Mesenchymal stem cell (in vitro differentiated cells and primary cell): ENCODE data around the gene PIBF1.

Experiments used
- DNase-seq: peaks from one replicate; pipeline ENCODE4 v3.0.0-alpha.2; 2013
- H2AFZ ChIP-seq: one replicate; pipeline ENCODE4 v1.6.1; 2013; ENCODE audit warnings: low read depth, mild to moderate bottlenecking, control low read depth, inconsistent platforms, low read length, moderate library complexity
- H2AK5ac ChIP-seq: 2 replicates; pipeline ENCODE4 v1.6.1; 2013; ENCODE audit warnings: low read length, moderate library complexity, mild to moderate bottlenecking, inconsistent platforms; ENCODE audit not compliant: severe bottlenecking
- H2BK120ac ChIP-seq: one replicate; pipeline ENCODE4 v1.6.1; 2013; ENCODE audit warnings: low read depth, mild to moderate bottlenecking, inconsistent platforms, low read length, moderate library complexity
- H2BK12ac ChIP-seq, 2 experiments: one replicate each; pipeline ENCODE4 v1.6.1; 2013; ENCODE audit warnings: inconsistent platforms in 2 of 2, low read length in 2 of 2, mild to moderate bottlenecking in 2 of 2, moderate library complexity in 2 of 2, control low read depth in 1 of 2
- H2BK15ac ChIP-seq: one replicate; pipeline ENCODE4 v1.6.1; 2013; ENCODE audit warnings: mild to moderate bottlenecking, low read depth, inconsistent platforms; ENCODE audit not compliant: poor library complexity, severe bottlenecking
- H2BK5ac ChIP-seq: 2 replicates; pipeline ENCODE4 v1.6.1; 2013; ENCODE audit warnings: low read depth, mild to moderate bottlenecking, low read length, control low read depth, inconsistent platforms; ENCODE audit not compliant: poor library complexity, severe bottlenecking
- H3K14ac ChIP-seq, 2 experiments: one replicate each; pipeline ENCODE4 v1.6.1; 2013; ENCODE audit warnings: inconsistent platforms in 2 of 2, low read length in 2 of 2, control low read depth in 1 of 2, mild to moderate bottlenecking in 1 of 2, moderate library complexity in 1 of 2
- H3K18ac ChIP-seq, 2 experiments: one replicate each; pipeline ENCODE4 v1.6.1; 2013; ENCODE audit warnings: inconsistent platforms in 2 of 2, low read length in 2 of 2, control low read depth in 1 of 2, low read depth in 1 of 2, mild to moderate bottlenecking in 1 of 2
- H3K23ac ChIP-seq, 2 experiments: one replicate each; pipeline ENCODE4 v1.6.1; 2013; ENCODE audit warnings: inconsistent platforms in 2 of 2, low read length in 2 of 2, mild to moderate bottlenecking in 2 of 2, moderate library complexity in 2 of 2, control low read depth in 1 of 2
- H3K27ac ChIP-seq: 2 replicates; pipeline ENCODE4 v1.5.1; 2013; ENCODE audit warnings: mild to moderate bottlenecking, moderate library complexity, low read length, control low read depth, inconsistent platforms; ENCODE audit not compliant: poor library complexity, severe bottlenecking
- H3K27me3 ChIP-seq, 2 experiments: 2 replicates each; pipeline versions ENCODE4 v1.6.1 to v1.7.0; 2013; ENCODE audit warnings: low read length in 2 of 2, mild to moderate bottlenecking in 2 of 2, moderate library complexity in 2 of 2, control low read depth in 1 of 2, inconsistent platforms in 1 of 2; ENCODE audit not compliant: control insufficient read depth in 1 of 2, insufficient read depth in 1 of 2
- H3K36me3 ChIP-seq, 2 experiments: 2 replicates each; pipeline versions ENCODE4 v1.6.1 to v1.7.0; 2013; ENCODE audit warnings: low read length in 2 of 2, control low read depth in 1 of 2, inconsistent platforms in 1 of 2, low read depth in 1 of 2, mild to moderate bottlenecking in 1 of 2; ENCODE audit not compliant: insufficient read depth in 2 of 2, control insufficient read depth in 1 of 2
- H3K4ac ChIP-seq, 2 experiments: one replicate each; pipeline ENCODE4 v1.6.1; 2013; ENCODE audit warnings: inconsistent platforms in 2 of 2, low read length in 2 of 2, mild to moderate bottlenecking in 2 of 2, moderate library complexity in 2 of 2, control low read depth in 1 of 2, low read depth in 1 of 2
- H3K4me1 ChIP-seq: 2 replicates; pipeline ENCODE4 v1.6.1; 2013; ENCODE audit warnings: low read depth, low read length, control low read depth; ENCODE audit not compliant: control insufficient read depth, insufficient read depth
- H3K4me2 ChIP-seq: 2 replicates; pipeline ENCODE4 v1.6.1; 2013; ENCODE audit warnings: low read length, mild to moderate bottlenecking, inconsistent platforms; ENCODE audit not compliant: poor library complexity, severe bottlenecking
- H3K4me3 ChIP-seq, 2 experiments: 2 replicates each; pipeline versions ENCODE4 v1.5.1 to v1.7.0; 2013; ENCODE audit warnings: low read length in 2 of 2, mild to moderate bottlenecking in 2 of 2, control low read depth in 1 of 2, low read depth in 1 of 2; ENCODE audit not compliant: insufficient read depth in 1 of 2
- H3K79me1 ChIP-seq: replicated peaks from 2 replicates; pipeline ENCODE4 v1.6.1; 2013; ENCODE audit warnings: mild to moderate bottlenecking, control low read depth, low read length, inconsistent platforms; ENCODE audit not compliant: poor library complexity, severe bottlenecking
- H3K9ac ChIP-seq: 2 replicates; pipeline ENCODE4 v1.7.0; 2013; ENCODE audit warnings: mild to moderate bottlenecking, low read length, moderate library complexity
- H3K9me3 ChIP-seq: 2 replicates; pipeline ENCODE4 v1.7.0; 2013; ENCODE audit warnings: mild to moderate bottlenecking, low read length; ENCODE audit not compliant: control insufficient read depth
- H4K8ac ChIP-seq: one replicate; pipeline ENCODE4 v1.6.1; 2013; ENCODE audit warnings: inconsistent platforms, mild to moderate bottlenecking, low read length, moderate library complexity
- H4K91ac ChIP-seq: one replicate; pipeline ENCODE4 v1.6.1; 2013; ENCODE audit warnings: mild to moderate bottlenecking, low read length, inconsistent platforms
- WGBS: methylation state at CpG from one replicate; pipeline ENCODE4 v1.1.7; 2013; ENCODE audit warnings: mixed read lengths; 5-methylcytosine and 5-hydroxymethylcytosine counted together

PIBF1 gene

DNA sequence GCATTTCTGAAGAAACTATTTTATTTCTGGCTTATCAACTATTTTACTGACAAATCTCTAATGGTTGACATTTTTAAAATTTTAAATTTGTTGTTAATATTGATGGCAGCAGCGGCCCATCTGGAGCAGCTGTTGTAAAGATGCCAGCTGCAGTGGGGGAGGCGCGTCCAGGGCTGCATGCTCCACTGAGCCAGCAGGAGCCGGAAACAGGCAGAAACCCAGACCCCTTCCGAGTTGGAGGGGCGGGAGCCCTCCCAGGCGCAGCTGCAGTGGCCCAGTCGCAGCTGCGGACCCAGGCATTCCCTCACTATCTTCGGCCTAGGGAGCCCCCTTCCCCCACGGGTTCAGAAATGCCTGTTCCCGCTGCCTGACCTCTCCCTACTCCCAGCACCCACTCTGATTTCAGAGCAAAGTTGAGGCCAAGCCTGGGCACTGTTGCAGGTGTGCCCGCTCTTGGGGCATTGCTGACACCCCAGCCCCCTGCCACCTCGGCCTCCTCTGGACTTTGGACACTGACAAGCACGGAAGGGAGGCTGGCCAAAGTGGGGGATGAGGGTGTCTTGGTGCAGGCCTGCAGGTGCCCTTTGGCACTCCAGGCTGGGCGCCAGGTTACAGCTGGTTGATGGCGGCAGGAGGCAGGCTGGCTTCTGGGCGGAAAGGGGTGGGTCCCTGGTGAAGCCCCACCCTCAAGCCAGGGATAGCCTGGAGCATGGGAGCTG is 69.2 kb downstream of the PIBF1 start:
- H3K9ac ChIP-seq = no peak overlapping the region
- H2BK12ac ChIP-seq = no peak overlapping the region
- no peak overlapping the region for H4K91ac ChIP-seq
- H3K4me1 ChIP-seq = no peaks in the 10 kb centered on the region
- no peak overlapping the region for H2BK5ac ChIP-seq
- peaks cover 17 to 50% of the 10 kb centered on the region in 2 experiments for H3K36me3 ChIP-seq
- H2BK15ac ChIP-seq = no peak overlapping the region
- no peak overlapping the region for H3K18ac ChIP-seq
- H2AFZ ChIP-seq = no peak overlapping the region
- no peak overlapping the region for H3K4ac ChIP-seq
- no peak overlapping the region for H3K4me2 ChIP-seq
- H3K79me1 ChIP-seq = peaks cover 22% of the 10 kb centered on the region
- H3K27ac ChIP-seq = no peak overlapping the region
- no peak overlapping the region for H4K8ac ChIP-seq
- no peak overlapping the region for H3K4me3 ChIP-seq
- no peaks in the 10 kb centered on the region for H3K9me3 ChIP-seq
- H3K27me3 ChIP-seq = no peaks in the 10 kb centered on the region
- H2BK120ac ChIP-seq = no peak overlapping the region
- no peak for DNase-seq
- no peak overlapping the region for H3K23ac ChIP-seq
- no peak overlapping the region for H2AK5ac ChIP-seq
- H3K14ac ChIP-seq = no peak overlapping the region
- 94% methylated on average over 18 of the region's 18 CpGs for WGBS

- no peak overlapping the region for H3K23ac ChIP-seq
- no peak for DNase-seq
- no peaks in the 10 kb centered on the region for H3K4me1 ChIP-seq
- H3K36me3 ChIP-seq = peaks cover 17 to 48% of the 10 kb centered on the region in 2 experiments
- no peak overlapping the region for H4K91ac ChIP-seq
- H3K27me3 ChIP-seq = no peaks in the 10 kb centered on the region
- H4K8ac ChIP-seq = no peak overlapping the region
- no peak overlapping the region for H3K4ac ChIP-seq
- H3K27ac ChIP-seq = no peak overlapping the region
- H2BK12ac ChIP-seq = no peak overlapping the region
- H3K18ac ChIP-seq = no peak overlapping the region
- no peak overlapping the region for H2BK5ac ChIP-seq
- no peak overlapping the region for H3K4me3 ChIP-seq
- peaks cover 20% of the 10 kb centered on the region for H3K79me1 ChIP-seq
- H2BK15ac ChIP-seq = no peak overlapping the region
- no peak overlapping the region for H2BK120ac ChIP-seq
- no peak overlapping the region for H3K4me2 ChIP-seq
- no peaks in the 10 kb centered on the region for H3K9me3 ChIP-seq
- H2AK5ac ChIP-seq = no peak overlapping the region
- H3K9ac ChIP-seq = no peak overlapping the region
- H2AFZ ChIP-seq = no peak overlapping the region
- whole genome bisulfite sequencing = 91% methylated on average over 3 of the region's 3 CpGs
- no peak overlapping the region for H3K14ac ChIP-seq
Observed at GRCh38 chr13:72851678-72852014, 69.7 kb downstream of the PIBF1 start.

DNA sequence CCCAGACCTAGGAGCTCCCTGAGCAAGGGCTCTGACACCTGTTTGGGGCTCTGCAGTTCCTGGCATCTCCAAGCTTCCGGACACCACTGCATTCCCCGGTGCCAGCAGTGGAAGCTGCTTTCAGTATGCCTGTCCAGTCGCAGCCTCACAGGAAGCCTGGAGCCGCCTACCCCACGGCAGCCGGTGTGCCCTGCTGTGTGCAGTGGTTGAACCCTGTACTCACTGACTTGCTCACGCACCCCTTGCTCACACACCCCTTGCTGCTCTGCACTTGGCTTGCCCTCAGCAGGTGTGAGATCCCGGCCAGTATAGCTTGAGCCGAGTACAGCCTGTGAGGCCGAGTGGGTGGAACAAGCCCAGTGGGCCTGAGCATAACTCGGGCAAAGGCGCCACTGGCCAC is 70.3 kb downstream of the PIBF1 start:
- Histone ChIP-seq H4K91ac (no peak overlapping the region), H3K27me3 (no peaks in the 10 kb centered on the region), H3K27ac (no peak overlapping the region), H2BK15ac (no peak overlapping the region), H4K8ac (peak overlapping the region; percentile 43), H2BK12ac (no peak overlapping the region), H2BK120ac (no peak overlapping the region), H3K9me3 (no peaks in the 10 kb centered on the region), H3K18ac (no peak overlapping the region), H3K4me3 (peak overlapping the region in 1 of 2 experiments; percentile 21), H2AK5ac (no peak overlapping the region), H3K23ac (no peak overlapping the region), H3K4me1 (no peaks in the 10 kb centered on the region), H3K36me3 (peaks cover 17 to 43% of the 10 kb centered on the region in 2 experiments), H3K4me2 (no peak overlapping the region), H3K9ac (no peak overlapping the region), H3K4ac (no peak overlapping the region), H3K14ac (no peak overlapping the region), H2BK5ac (no peak overlapping the region), H2AFZ (no peak overlapping the region), H3K79me1 (peaks cover 18% of the 10 kb centered on the region)
- WGBS = 97% methylated on average over 10 of the region's 12 CpGs
- no peak for DNase-seq

- Histone ChIP-seq H2AK5ac (no peak overlapping the region), H3K9ac (no peak overlapping the region), H3K36me3 (peaks cover 17 to 39% of the 10 kb centered on the region in 2 experiments)
Observed at GRCh38 chr13:72853000-72853399, 71.1 kb downstream of the PIBF1 start.

More at GRCh38 chr13:72853000-72853399, 71.1 kb downstream of the PIBF1 start:
- no peaks in the 10 kb centered on the region for H3K9me3 ChIP-seq
- no peak overlapping the region for H2BK15ac ChIP-seq
- H4K8ac ChIP-seq = no peak overlapping the region
- no peaks in the 10 kb centered on the region for H3K27me3 ChIP-seq
- WGBS = 97% methylated on average over 1 of the region's 1 CpG
- H3K79me1 ChIP-seq = peaks cover 16% of the 10 kb centered on the region
- H2BK12ac ChIP-seq = no peak overlapping the region
- H2AFZ ChIP-seq = no peak overlapping the region
- no peak overlapping the region for H3K4me2 ChIP-seq
- H3K23ac ChIP-seq = no peak overlapping the region
- H3K14ac ChIP-seq = no peak overlapping the region
- no peak overlapping the region for H2BK5ac ChIP-seq
- H3K4me3 ChIP-seq = no peak overlapping the region
- no peak overlapping the region for H3K4ac ChIP-seq
- no peak overlapping the region for H4K91ac ChIP-seq
- H3K18ac ChIP-seq = no peak overlapping the region
- no peak overlapping the region for H3K27ac ChIP-seq
- DNase-seq = no peak
- no peak overlapping the region for H2BK120ac ChIP-seq
- H3K4me1 ChIP-seq = no peaks in the 10 kb centered on the region
